ENCODE data around the gene DNAL4.

DNAL4 gene

GRCh38 chr22:38756711-38757463 is 37.1 kb downstream of the DNAL4 start:
- DNase-seq = peak; percentile 70

- peak; percentile 85 for DNase-seq
These were observed 37.9 kb downstream of the DNAL4 start, which contains the start of gene SUN2 for GRCh38 chr22:38755911-38756532. SUN2 (minus strand) TSS chr22:38755998; CDS start chr22:38752628, 3,370 bp downstream.

GRCh38 chr22:38755155-38755910 is 38.6 kb downstream of the DNAL4 start:
- peak; percentile 51 for DNase-seq

GRCh38 chr22:38754751-38755154 is 39.2 kb downstream of the DNAL4 start:
- DNase-seq = peak; percentile 91

- no peak for DNase-seq
These were observed 39.8 kb downstream of the DNAL4 start for GRCh38 chr22:38753948-38754750.

- peak; percentile 96 for DNase-seq
These were observed 42.3 kb downstream of the DNAL4 start for GRCh38 chr22:38751422-38752346.

- no peak for DNase-seq
These were observed 42.9 kb downstream of the DNAL4 start for GRCh38 chr22:38751066-38751421.

GRCh38 chr22:38750638-38751037 is 43.3 kb downstream of the DNAL4 start:
- no peak for DNase-seq

- no peak for DNase-seq
These were observed 43.8 kb downstream of the DNAL4 start for GRCh38 chr22:38750104-38750503.

- no peak for DNase-seq
These were observed 45.3 kb downstream of the DNAL4 start for GRCh38 chr22:38748487-38749136.

- DNase-seq = no peak
These were observed 48.1 kb downstream of the DNAL4 start for GRCh38 chr22:38745676-38746460.

- DNase-seq = no peak
These were observed 49.0 kb downstream of the DNAL4 start for GRCh38 chr22:38744981-38745380.

- no peak for DNase-seq
These were observed 51.6 kb downstream of the DNAL4 start for GRCh38 chr22:38742176-38742942.

- DNase-seq = no peak
These were observed 52.4 kb downstream of the DNAL4 start for GRCh38 chr22:38741576-38741975.

GRCh38 chr22:38741166-38741565 is 52.8 kb downstream of the DNAL4 start:
- DNase-seq = no peak

- no peak for DNase-seq
These were observed 53.2 kb downstream of the DNAL4 start for GRCh38 chr22:38740754-38741153.

GRCh38 chr22:38740116-38740723 is 53.7 kb downstream of the DNAL4 start:
- DNase-seq = no peak

- no peak for DNase-seq
These were observed 54.5 kb downstream of the DNAL4 start for GRCh38 chr22:38739300-38740055.

Data from MV-4-11 (cell line).